GM12873 (cell line): ENCODE data around the gene CD47.

ENCODE experiments used
- TF ChIP-seq, protein P1 (sequence below): IDR thresholded peaks from 2 replicates; pipeline ENCODE4 v1.5.1; 2012; ENCODE audit warnings: low read depth, mild to moderate bottlenecking, moderate library complexity, low read length, control low read depth; ENCODE audit not compliant: insufficient read depth; ENCODE audit errors: missing control alignments

Gene CD47

DNA sequence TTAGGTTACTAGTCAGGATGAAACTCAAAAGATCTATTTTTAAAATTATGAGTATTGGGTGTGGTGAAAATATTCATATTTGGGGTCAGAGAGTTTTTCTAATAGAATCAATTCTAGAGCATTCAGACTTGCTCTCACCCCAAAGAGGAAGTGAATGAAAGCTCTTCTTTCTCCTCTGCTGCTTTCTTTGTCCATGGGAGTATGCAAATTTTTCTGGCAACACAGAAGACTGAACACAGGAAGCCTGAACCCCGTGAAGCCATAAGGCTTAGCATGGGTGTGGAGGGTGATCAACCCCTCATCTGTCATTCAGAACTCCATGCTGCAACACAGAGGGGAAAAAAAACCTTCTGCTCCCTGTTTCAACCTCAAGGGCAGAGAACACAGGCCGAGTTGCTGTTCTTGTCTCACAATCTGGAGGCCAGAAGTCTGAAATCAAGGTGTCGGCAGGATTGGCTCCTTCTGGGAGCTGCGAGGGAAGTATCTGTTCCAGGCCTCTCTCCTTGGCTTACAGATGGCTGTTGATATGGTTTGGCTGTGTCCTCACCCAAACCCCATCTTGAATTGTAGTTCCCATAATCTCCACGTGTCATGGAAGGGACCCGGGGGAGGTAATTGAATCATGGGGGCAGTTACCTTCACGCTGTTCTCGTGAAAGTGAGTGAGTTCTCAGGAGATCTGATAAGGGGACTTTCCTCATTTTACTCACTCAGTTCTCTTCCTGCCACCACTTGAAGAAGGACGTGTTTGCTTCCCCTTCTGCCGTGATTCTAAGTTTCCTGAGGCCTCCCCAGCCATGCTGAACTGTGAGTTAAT, 33.7 kb upstream of the CD47 start:
- TF ChIP-seq, protein P1, sequence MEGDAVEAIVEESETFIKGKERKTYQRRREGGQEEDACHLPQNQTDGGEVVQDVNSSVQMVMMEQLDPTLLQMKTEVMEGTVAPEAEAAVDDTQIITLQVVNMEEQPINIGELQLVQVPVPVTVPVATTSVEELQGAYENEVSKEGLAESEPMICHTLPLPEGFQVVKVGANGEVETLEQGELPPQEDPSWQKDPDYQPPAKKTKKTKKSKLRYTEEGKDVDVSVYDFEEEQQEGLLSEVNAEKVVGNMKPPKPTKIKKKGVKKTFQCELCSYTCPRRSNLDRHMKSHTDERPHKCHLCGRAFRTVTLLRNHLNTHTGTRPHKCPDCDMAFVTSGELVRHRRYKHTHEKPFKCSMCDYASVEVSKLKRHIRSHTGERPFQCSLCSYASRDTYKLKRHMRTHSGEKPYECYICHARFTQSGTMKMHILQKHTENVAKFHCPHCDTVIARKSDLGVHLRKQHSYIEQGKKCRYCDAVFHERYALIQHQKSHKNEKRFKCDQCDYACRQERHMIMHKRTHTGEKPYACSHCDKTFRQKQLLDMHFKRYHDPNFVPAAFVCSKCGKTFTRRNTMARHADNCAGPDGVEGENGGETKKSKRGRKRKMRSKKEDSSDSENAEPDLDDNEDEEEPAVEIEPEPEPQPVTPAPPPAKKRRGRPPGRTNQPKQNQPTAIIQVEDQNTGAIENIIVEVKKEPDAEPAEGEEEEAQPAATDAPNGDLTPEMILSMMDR = peak; percentile 23

DNA sequence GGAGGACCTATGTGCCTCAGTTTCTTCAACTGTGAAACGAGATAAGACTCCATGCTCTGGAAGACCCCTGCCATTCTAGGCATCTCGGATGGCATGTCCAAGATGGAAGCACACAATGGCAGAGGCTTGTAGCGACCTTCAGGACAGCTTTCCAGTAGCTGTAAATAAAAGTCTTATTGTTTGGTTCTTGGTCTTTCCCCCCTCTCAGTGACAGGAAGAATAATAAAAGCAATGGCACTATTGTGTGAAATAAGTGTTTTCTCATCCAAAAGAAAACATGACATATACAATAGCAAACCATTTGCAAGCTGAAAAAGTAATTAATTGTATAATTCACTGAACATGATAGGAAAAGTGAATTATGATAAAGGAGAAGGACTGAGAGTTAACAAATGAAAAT, 32.5 kb upstream of the CD47 start:
- TF ChIP-seq, protein P1 = no peak

DNA sequence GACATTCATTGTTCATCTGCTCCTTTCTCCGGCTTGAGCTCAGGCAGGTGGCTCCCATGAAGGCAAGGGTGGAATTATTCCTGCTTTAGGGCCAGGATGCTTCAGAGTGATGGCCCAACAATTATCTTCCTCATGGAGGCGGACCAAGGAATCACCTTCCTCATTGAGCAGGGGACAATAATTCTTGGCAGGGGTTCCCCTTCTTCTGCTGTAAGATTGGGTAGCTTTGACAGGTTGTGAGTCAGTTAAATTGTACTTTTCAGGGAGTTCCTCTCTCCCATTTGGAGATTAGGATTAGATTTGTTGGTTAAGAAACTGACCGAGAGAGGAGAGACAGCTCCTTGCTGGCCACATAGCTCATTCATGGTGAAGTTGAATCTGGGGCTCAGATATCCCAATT, 31.4 kb upstream of the CD47 start:
- TF ChIP-seq, protein P1 = no peak

DNA sequence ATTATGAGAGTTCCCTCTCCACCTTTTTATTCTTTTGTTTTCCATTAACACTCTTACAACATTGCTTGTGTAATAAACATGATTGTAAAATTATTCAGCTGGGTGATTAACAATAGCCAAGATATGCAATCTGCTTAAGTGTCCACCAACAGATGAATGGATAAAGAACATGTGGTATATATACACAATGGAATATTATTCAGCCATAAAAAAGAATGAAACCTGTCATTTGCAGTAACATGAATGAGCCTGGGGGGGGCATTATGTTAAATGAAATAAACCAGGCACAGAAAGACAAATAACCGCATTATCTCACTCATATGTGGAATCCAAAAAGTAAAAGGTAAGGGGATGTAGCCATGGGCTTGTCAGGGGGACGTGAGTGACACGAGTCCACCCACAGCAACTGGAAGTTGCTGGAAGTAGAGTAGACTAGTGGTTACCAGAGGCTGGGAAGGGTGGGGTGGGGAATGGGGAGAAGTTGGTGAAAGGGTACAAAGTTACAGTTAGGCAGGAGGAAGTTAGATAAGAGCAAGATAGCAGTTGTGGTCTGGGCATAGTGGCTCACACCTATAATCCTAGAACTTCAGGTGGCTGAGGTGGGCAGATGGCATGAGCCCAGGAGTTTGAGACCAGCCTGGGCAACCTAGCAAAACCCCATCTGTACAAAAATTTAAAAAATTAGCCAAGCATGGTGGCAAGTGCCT, 28.7 kb upstream of the CD47 start:
- TF ChIP-seq, protein P1 = no peak

DNA sequence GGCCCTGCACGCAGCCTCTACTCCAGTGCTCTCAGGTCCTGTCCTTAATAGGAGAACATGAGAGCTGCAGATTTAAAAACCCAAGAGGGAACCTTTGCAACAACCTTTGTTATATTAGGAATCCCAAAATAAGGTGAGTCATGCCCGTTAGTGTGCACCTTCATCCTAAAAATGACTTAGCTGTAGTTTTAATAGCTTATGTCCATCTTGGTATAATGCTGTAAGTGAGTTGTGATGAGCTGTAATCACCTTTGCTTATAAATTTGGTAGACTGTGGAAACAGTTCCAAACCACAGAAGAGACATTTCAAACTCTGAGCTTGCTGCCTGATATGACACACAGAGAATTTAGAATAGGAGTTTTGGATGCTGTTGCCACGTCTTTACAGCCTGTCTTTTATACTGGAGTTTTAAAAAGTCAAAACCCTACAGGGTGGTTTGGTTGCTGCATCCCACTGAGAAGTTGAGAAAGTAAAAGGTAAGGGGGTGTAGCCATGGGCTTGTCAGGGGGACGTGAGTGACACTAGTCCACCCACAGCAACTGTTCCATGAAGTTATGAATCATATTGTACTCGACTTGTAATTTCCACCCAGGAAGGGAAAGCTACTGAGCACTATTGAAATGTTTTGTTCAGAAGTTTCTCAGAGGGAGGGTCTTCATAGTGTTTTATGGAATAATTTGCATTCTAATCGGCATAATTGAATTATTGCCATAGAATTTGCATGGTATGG, 27.4 kb upstream of the CD47 start:
- TF ChIP-seq, protein P1 = no peak

DNA sequence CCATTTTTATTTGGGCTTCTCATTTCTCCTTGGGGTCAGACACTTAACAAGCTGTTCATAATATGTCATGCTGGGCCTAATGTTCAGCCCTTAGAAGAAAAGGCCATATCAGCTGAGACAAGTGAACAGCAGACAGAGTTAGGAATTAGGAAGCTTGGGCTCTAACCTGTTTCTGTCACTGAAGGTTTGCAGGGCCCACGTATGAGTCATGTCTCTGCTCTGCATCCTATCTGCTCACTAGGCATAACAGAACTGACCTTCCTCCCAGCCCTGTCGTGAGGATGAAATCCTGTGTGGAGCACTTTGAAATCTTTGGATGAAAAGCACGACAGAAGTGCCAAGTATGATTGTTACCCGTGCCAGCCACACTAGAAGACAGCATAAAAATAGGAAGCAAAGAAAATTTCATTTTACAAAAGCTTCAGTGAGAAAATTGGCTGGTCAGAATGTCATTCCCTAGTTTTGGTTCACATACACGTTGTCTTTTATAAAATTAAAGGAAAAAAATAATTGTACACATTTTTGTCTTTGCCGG, 26.5 kb upstream of the CD47 start:
- TF ChIP-seq, protein P1 = no peak
